Measurements from ENCODE around the gene MAN2B1.
"Not testable (repeated sequence)": the region's sequence is repeated elsewhere in the genome, so short reads cannot be mapped to it uniquely, and the experiment has no call there.

MAN2B1 gene

DNA sequence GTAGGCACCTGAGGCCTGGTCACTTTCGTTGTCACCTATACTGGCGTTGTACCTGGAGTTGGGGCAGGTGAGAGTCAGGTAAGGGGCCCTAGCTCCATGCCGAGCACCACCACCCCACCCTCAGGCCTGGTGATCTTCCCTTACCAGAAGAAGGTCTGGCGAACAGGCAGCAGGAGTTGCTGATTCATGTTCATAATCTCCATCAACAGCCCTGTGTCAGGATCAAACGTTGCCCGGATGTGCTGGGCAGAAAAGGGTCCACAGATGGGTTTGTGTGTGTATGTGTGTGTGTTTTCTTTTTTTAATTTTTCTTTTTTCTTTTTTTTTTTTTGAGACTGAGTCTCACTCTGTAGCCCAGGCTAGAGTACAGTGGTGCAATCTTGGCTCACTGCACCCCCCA is 14.3 kb downstream of the MAN2B1 start:
- no peak overlapping the region for H3K4me3 ChIP-seq (ENCODE audit: low read depth, low read length)
- H3K27ac ChIP-seq = no peak overlapping the region
- no peak for DNase-seq
- H3K27me3 ChIP-seq (replicated peaks) = no peaks in the 10 kb centered on the region
- in situ Hi-C loops (cut with HindIII; ENCODE audit: low pct_ligation_motif_present, low sequenced_read_pairs) = no loop called here
- H3K36me3 ChIP-seq (replicated peaks) = peaks cover 13% of the 10 kb centered on the region
- no peak for TF ChIP-seq CTCF (IDR thresholded peaks at IDR 0.05; ENCODE audit: low read depth, low read length, missing control alignments)

DNA sequence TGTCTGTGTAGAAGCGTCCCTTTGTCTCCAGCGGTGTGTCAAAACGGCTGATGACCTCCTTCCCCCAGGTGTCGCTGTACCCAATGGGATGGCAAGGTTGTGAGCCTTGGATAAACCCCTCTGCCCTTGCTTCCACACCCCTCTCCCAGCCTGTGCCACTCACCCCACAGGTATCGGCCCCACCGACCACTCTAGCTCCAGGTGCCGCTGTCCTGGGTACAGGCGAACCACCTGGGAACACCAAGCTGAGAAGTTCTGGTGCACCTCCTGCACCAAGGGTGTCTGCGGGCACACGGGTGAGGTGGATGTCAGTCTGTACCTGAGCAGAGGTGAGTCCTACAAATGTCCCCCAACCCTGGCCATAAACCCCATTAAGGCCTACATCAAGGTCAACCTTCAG is 16.6 kb downstream of the MAN2B1 start:
- Histone ChIP-seq H3K27ac (no peak overlapping the region), H3K4me3 (ENCODE audit: low read depth, low read length) (no peak overlapping the region), H3K36me3 (replicated peaks) (peaks cover 3% of the 10 kb centered on the region), H3K27me3 (replicated peaks) (no peaks in the 10 kb centered on the region)
- no peak for DNase-seq
- in situ Hi-C loops (cut with HindIII; ENCODE audit: low pct_ligation_motif_present, low sequenced_read_pairs) = no loop called here
- TF ChIP-seq CTCF (IDR thresholded peaks at IDR 0.05; ENCODE audit: low read depth, low read length, missing control alignments) = no peak

GRCh38 chr19:12648088-12648487 is 18.5 kb downstream of the MAN2B1 start:
- no peaks in the 10 kb centered on the region for H3K27me3 ChIP-seq (replicated peaks)
- H3K4me3 ChIP-seq (ENCODE audit: low read depth, low read length) = peak overlapping the region; percentile 9
- in situ Hi-C loops (cut with HindIII; ENCODE audit: low pct_ligation_motif_present, low sequenced_read_pairs) = no loop called here
- H3K36me3 ChIP-seq (replicated peaks) = peaks cover 3% of the 10 kb centered on the region
- no peak overlapping the region for H3K27ac ChIP-seq
- peak; percentile 50 for TF ChIP-seq CTCF (IDR thresholded peaks at IDR 0.05; ENCODE audit: low read depth, low read length, missing control alignments)
- DNase-seq = no peak

- no peak overlapping the region for H3K27ac ChIP-seq
- TF ChIP-seq CTCF (IDR thresholded peaks at IDR 0.05; ENCODE audit: low read depth, low read length, missing control alignments) = no peak
- no peaks in the 10 kb centered on the region for H3K27me3 ChIP-seq (replicated peaks)
- peak; percentile 16 for DNase-seq
- in situ Hi-C loops (cut with HindIII; ENCODE audit: low pct_ligation_motif_present, low sequenced_read_pairs) = no loop called here
- H3K4me3 ChIP-seq (ENCODE audit: low read depth, low read length) = no peak overlapping the region
- H3K36me3 ChIP-seq (replicated peaks) = peaks cover 3% of the 10 kb centered on the region
Measured at GRCh38 chr19:12647490-12648071, 19.0 kb downstream of the MAN2B1 start.

GRCh38 chr19:12647047-12647446 is 19.5 kb downstream of the MAN2B1 start:
- Histone ChIP-seq H3K27me3 (replicated peaks) (no peaks in the 10 kb centered on the region), H3K36me3 (replicated peaks) (peaks cover 3% of the 10 kb centered on the region), H3K27ac (no peak overlapping the region), H3K4me3 (ENCODE audit: low read depth, low read length) (no peak overlapping the region)
- TF ChIP-seq CTCF (IDR thresholded peaks at IDR 0.05; ENCODE audit: low read depth, low read length, missing control alignments) = no peak
- in situ Hi-C loops (cut with HindIII; ENCODE audit: low pct_ligation_motif_present, low sequenced_read_pairs) = no loop called here
- no peak for DNase-seq

- Histone ChIP-seq H3K36me3 (replicated peaks) (peaks cover 3% of the 10 kb centered on the region), H3K4me3 (ENCODE audit: low read depth, low read length) (no peak overlapping the region), H3K27me3 (replicated peaks) (no peaks in the 10 kb centered on the region), H3K27ac (no peak overlapping the region)
- DNase-seq = no peak
- TF ChIP-seq CTCF (IDR thresholded peaks at IDR 0.05; ENCODE audit: low read depth, low read length, missing control alignments) = no peak
- in situ Hi-C loops (cut with HindIII; ENCODE audit: low pct_ligation_motif_present, low sequenced_read_pairs) = no loop called here
Measured at GRCh38 chr19:12646551-12646950, 20.0 kb downstream of the MAN2B1 start.

DNA sequence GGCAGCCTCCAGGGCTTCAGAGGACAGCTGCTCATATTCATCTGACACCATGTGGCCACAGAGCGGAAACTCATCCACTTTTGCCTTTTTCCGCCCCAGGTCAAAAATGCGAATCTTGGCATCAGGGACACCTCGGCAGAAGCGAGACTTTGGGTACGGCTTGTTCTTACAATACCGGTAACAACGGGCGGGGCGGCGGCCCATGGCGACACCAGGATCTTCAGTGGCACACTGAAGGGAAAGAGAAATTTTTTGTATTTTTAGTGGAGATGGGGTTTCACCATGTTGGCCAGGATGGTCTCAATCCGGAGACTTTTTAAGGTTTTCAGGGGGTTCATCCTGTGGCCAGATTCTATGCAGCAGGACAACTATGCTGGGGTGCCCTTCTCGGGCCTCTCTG is 22.8 kb downstream of the MAN2B1 start:
- H3K27ac ChIP-seq; H3K36me3 ChIP-seq (replicated peaks); DNase-seq; H3K27me3 ChIP-seq (replicated peaks); H3K4me3 ChIP-seq (ENCODE audit: low read depth, low read length); in situ Hi-C loops (cut with HindIII; ENCODE audit: low pct_ligation_motif_present, low sequenced_read_pairs): not testable (repeated sequence)
